ENCODE data around the gene CFAP251.
A peak's percentile ranks its signal among the peaks of the same experiment; 100 is the strongest.

CFAP251 gene

GRCh38 chr12:122005252-122005776, 86.9 kb downstream of the CFAP251 start:
- DNase-seq = no peak

- DNase-seq = no peak
These were observed 88.0 kb downstream of the CFAP251 start for GRCh38 chr12:122006186-122006926.

- no peak for DNase-seq
These were observed 91.3 kb downstream of the CFAP251 start for GRCh38 chr12:122009741-122010140.

- no peak for DNase-seq
These were observed 93.8 kb downstream of the CFAP251 start for GRCh38 chr12:122012184-122012583.

GRCh38 chr12:122013136-122013535, 94.7 kb downstream of the CFAP251 start:
- no peak for DNase-seq

- DNase-seq = no peak
These were observed 95.6 kb downstream of the CFAP251 start for GRCh38 chr12:122013791-122014590.

GRCh38 chr12:122014781-122015180, 96.4 kb downstream of the CFAP251 start:
- DNase-seq = no peak

GRCh38 chr12:122018457-122018856, 100.1 kb downstream of the CFAP251 start:
- no peak for DNase-seq

GRCh38 chr12:122018937-122019336, 100.5 kb downstream of the CFAP251 start:
- DNase-seq = no peak

- DNase-seq = no peak
These were observed 102.4 kb downstream of the CFAP251 start for GRCh38 chr12:122020795-122021192.

GRCh38 chr12:122021193-122021821, 102.9 kb downstream of the CFAP251 start:
- DNase-seq = no peak

- DNase-seq = peak; percentile 68
These were observed 103.5 kb downstream of the CFAP251 start, which contains the start of gene BCL7A for GRCh38 chr12:122021822-122022392. Gene BCL7A (plus strand): TSS chr12:122021884. CDS start chr12:122022092, 208 bp downstream.

GRCh38 chr12:122022393-122023338, 104.3 kb downstream of the CFAP251 start:
- DNase-seq = peak; percentile 38

GRCh38 chr12:122023339-122024131, 105.1 kb downstream of the CFAP251 start:
- DNase-seq = no peak

GRCh38 chr12:122024132-122024785, 105.9 kb downstream of the CFAP251 start:
- DNase-seq = no peak

GRCh38 chr12:122026706-122027333, 108.4 kb downstream of the CFAP251 start:
- DNase-seq = no peak

GRCh38 chr12:122028165-122028904, 109.9 kb downstream of the CFAP251 start:
- no peak for DNase-seq

- DNase-seq = peak; percentile 23
These were observed 110.6 kb downstream of the CFAP251 start for GRCh38 chr12:122028905-122029560.
